HEK293 (cell line): ENCODE results near the gene FCAR.
"Not testable (repeated sequence)": the region's sequence is repeated elsewhere in the genome, so short reads cannot be mapped to it uniquely, and the experiment has no call there.

Experiments
- GLIS1 ChIP-seq: fragments of 450-650 bp; formaldehyde crosslinking; IDR thresholded peaks from 2 replicates; pipeline ENCODE4 v1.5.1; 2016; ENCODE audit warnings: missing biosample characterization, missing genetic modification characterization
- PBX3 ChIP-seq: sonication (generic); formaldehyde crosslinking; IDR thresholded peaks from 2 replicates; pipeline ENCODE4 v1.8.1; 2022; ENCODE audit warnings: mild to moderate bottlenecking, moderate library complexity, missing genetic modification reagents
- SETDB1 ChIP-seq: IDR thresholded peaks from one replicate; pipeline ENCODE4 v1.6.1; 2017; ENCODE audit warnings: mild to moderate bottlenecking, low read length, moderate library complexity, mixed read lengths; ENCODE audit not compliant: insufficient read length
- ZFP41 ChIP-seq: fragments of 450-650 bp; formaldehyde crosslinking; IDR thresholded peaks from 2 replicates; pipeline ENCODE4 v1.5.1; 2016; ENCODE audit warnings: missing biosample characterization, missing genetic modification characterization, borderline replicate concordance
- ZNF121 ChIP-seq: fragments of 450-650 bp; formaldehyde crosslinking; IDR thresholded peaks from 2 replicates; pipeline ENCODE4 v1.5.1; 2016; ENCODE audit warnings: missing biosample characterization, missing genetic modification characterization
- ZNF23 ChIP-seq: fragments of 450-650 bp; formaldehyde crosslinking; IDR thresholded peaks from 2 replicates; pipeline ENCODE4 v1.5.1; 2016; ENCODE audit warnings: missing biosample characterization, missing genetic modification characterization, borderline replicate concordance
- ZNF274 ChIP-seq, 2 experiments: fragments of 200-500 bp in 1 of 2; fragments of 450-650 bp in 1 of 2; sonication (Bioruptor generic) in 1 of 2; formaldehyde crosslinking in 1 of 2; IDR thresholded peaks; 2 replicates each; pipeline versions ENCODE4 v1.5.1 to v1.6.1; 2014 to 2016; ENCODE audit warnings: borderline replicate concordance in 1 of 2, inconsistent platforms in 1 of 2, low read length in 1 of 2, missing biosample characterization in 1 of 2, missing genetic modification characterization in 1 of 2
- TF ChIP-seq, protein P1 (sequence below): fragments of 450-650 bp; formaldehyde crosslinking; IDR thresholded peaks from 2 replicates; pipeline ENCODE4 v1.5.1; 2016; ENCODE audit warnings: missing biosample characterization, missing genetic modification characterization
- TF ChIP-seq, protein P2 (sequence below): fragments of 450-650 bp; formaldehyde crosslinking; IDR thresholded peaks from 2 replicates; pipeline ENCODE4 v1.5.1; 2016; ENCODE audit warnings: missing biosample characterization, missing genetic modification characterization

DNA sequence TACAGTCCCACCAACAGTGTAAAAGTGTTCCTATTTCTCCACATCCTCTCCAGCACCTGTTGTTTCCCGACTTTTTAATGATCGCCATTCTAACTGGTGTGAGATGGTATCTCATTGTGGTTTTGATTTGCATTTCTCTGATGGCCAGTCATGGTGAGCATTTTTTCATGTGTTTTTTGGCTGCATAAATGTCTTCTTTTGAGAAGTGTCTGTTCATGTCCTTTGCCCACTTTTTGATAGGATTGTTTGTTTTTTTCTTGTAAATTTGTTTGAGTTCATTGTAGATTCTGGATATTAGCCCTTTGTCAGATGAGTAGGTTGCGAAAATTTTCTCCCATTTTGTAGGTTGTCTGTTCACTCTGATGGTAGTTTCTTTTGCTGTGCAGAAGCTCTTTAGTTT lies 10.6 kb upstream of the FCAR start:
- TF ChIP-seq, protein P1, sequence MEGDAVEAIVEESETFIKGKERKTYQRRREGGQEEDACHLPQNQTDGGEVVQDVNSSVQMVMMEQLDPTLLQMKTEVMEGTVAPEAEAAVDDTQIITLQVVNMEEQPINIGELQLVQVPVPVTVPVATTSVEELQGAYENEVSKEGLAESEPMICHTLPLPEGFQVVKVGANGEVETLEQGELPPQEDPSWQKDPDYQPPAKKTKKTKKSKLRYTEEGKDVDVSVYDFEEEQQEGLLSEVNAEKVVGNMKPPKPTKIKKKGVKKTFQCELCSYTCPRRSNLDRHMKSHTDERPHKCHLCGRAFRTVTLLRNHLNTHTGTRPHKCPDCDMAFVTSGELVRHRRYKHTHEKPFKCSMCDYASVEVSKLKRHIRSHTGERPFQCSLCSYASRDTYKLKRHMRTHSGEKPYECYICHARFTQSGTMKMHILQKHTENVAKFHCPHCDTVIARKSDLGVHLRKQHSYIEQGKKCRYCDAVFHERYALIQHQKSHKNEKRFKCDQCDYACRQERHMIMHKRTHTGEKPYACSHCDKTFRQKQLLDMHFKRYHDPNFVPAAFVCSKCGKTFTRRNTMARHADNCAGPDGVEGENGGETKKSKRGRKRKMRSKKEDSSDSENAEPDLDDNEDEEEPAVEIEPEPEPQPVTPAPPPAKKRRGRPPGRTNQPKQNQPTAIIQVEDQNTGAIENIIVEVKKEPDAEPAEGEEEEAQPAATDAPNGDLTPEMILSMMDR (tag by site-specific recombination) = not testable (repeated sequence)
- not testable (repeated sequence) for TF ChIP-seq GLIS1 (tag by site-specific recombination); ZFP41 (tag by site-specific recombination); SETDB1; ZNF274 (IDR thresholded peaks at IDR 0.05; ENCODE audit: low read length); ZNF274 (tag by site-specific recombination; IDR thresholded peaks at IDR 0.05; ENCODE audit: borderline replicate concordance); ZNF23 (tag by site-specific recombination); PBX3 (CRISPR knock-in tag); ZNF121
- TF ChIP-seq, protein P2, sequence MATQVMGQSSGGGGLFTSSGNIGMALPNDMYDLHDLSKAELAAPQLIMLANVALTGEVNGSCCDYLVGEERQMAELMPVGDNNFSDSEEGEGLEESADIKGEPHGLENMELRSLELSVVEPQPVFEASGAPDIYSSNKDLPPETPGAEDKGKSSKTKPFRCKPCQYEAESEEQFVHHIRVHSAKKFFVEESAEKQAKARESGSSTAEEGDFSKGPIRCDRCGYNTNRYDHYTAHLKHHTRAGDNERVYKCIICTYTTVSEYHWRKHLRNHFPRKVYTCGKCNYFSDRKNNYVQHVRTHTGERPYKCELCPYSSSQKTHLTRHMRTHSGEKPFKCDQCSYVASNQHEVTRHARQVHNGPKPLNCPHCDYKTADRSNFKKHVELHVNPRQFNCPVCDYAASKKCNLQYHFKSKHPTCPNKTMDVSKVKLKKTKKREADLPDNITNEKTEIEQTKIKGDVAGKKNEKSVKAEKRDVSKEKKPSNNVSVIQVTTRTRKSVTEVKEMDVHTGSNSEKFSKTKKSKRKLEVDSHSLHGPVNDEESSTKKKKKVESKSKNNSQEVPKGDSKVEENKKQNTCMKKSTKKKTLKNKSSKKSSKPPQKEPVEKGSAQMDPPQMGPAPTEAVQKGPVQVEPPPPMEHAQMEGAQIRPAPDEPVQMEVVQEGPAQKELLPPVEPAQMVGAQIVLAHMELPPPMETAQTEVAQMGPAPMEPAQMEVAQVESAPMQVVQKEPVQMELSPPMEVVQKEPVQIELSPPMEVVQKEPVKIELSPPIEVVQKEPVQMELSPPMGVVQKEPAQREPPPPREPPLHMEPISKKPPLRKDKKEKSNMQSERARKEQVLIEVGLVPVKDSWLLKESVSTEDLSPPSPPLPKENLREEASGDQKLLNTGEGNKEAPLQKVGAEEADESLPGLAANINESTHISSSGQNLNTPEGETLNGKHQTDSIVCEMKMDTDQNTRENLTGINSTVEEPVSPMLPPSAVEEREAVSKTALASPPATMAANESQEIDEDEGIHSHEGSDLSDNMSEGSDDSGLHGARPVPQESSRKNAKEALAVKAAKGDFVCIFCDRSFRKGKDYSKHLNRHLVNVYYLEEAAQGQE (tag by site-specific recombination) = not testable (repeated sequence)
